IPS-15b (cell line): ENCODE results near the gene MAP4K4.
A peak's percentile ranks its signal among the peaks of the same experiment; 100 is the strongest.

ENCODE experiments used
- H3K27me3 ChIP-seq: one replicate; pipeline ENCODE4 v1.6.1; 2013; ENCODE audit warnings: low read length; ENCODE audit not compliant: control insufficient read depth, insufficient read depth
- H3K36me3 ChIP-seq: one replicate; pipeline ENCODE4 v1.6.1; 2013; ENCODE audit warnings: low read length; ENCODE audit not compliant: control insufficient read depth, insufficient read depth
- H3K4me1 ChIP-seq: one replicate; pipeline ENCODE4 v1.6.1; 2013; ENCODE audit warnings: mild to moderate bottlenecking, low read length; ENCODE audit not compliant: control insufficient read depth, insufficient read depth
- H3K4me3 ChIP-seq: one replicate; pipeline ENCODE4 v1.5.1; 2013; ENCODE audit warnings: low read depth, low read length
- H3K9ac ChIP-seq: one replicate; pipeline ENCODE4 v1.6.1; 2013; ENCODE audit warnings: low read depth, mild to moderate bottlenecking, low read length
- H3K9me3 ChIP-seq: one replicate; pipeline ENCODE4 v1.6.1; 2013; ENCODE audit warnings: mild to moderate bottlenecking, low read length; ENCODE audit not compliant: control insufficient read depth, insufficient read depth

The MAP4K4 gene

GRCh38 chr2:101792208-101792607, 94.7 kb downstream of the MAP4K4 start:
- Histone ChIP-seq H3K4me1 (peaks cover 8% of the 10 kb centered on the region), H3K36me3 (no peaks in the 10 kb centered on the region), H3K4me3 (no peak overlapping the region), H3K9ac (no peak overlapping the region), H3K27me3 (no peaks in the 10 kb centered on the region), H3K9me3 (no peaks in the 10 kb centered on the region)

- Histone ChIP-seq H3K27me3 (no peaks in the 10 kb centered on the region), H3K36me3 (no peaks in the 10 kb centered on the region), H3K4me1 (peaks cover 7% of the 10 kb centered on the region), H3K9ac (no peak overlapping the region), H3K9me3 (no peaks in the 10 kb centered on the region), H3K4me3 (no peak overlapping the region)
Observed at GRCh38 chr2:101793277-101793969, 95.9 kb downstream of the MAP4K4 start.

- H3K9ac ChIP-seq: no peak overlapping the region
- H3K36me3 ChIP-seq: no peaks in the 10 kb centered on the region
- H3K9me3 ChIP-seq: no peaks in the 10 kb centered on the region
- H3K27me3 ChIP-seq: no peaks in the 10 kb centered on the region
- peaks cover 7% of the 10 kb centered on the region for H3K4me1 ChIP-seq
- H3K4me3 ChIP-seq: no peak overlapping the region
Observed at GRCh38 chr2:101794141-101794540, 96.6 kb downstream of the MAP4K4 start.

- Histone ChIP-seq H3K36me3 (no peaks in the 10 kb centered on the region), H3K9me3 (no peaks in the 10 kb centered on the region)
Observed at GRCh38 chr2:101795033-101795432, 97.5 kb downstream of the MAP4K4 start.

GRCh38 chr2:101796825-101797600, 99.5 kb downstream of the MAP4K4 start:
- Histone ChIP-seq H3K36me3 (no peaks in the 10 kb centered on the region), H3K27me3 (no peaks in the 10 kb centered on the region), H3K9me3 (no peaks in the 10 kb centered on the region), H3K4me1 (peaks cover 7% of the 10 kb centered on the region), H3K9ac (no peak overlapping the region), H3K4me3 (no peak overlapping the region)

More at GRCh38 chr2:101795033-101795432, 97.5 kb downstream of the MAP4K4 start:
- Histone ChIP-seq H3K4me1 (peaks cover 7% of the 10 kb centered on the region), H3K4me3 (no peak overlapping the region), H3K27me3 (no peaks in the 10 kb centered on the region), H3K9ac (no peak overlapping the region)

GRCh38 chr2:101801496-101801895, 104.0 kb downstream of the MAP4K4 start:
- Histone ChIP-seq H3K36me3 (no peaks in the 10 kb centered on the region), H3K9me3 (no peaks in the 10 kb centered on the region), H3K4me3 (no peak overlapping the region), H3K4me1 (peaks cover 14% of the 10 kb centered on the region), H3K27me3 (no peaks in the 10 kb centered on the region), H3K9ac (no peak overlapping the region)

GRCh38 chr2:101802329-101802728, 104.8 kb downstream of the MAP4K4 start:
- Histone ChIP-seq H3K9ac (no peak overlapping the region), H3K9me3 (no peaks in the 10 kb centered on the region), H3K36me3 (no peaks in the 10 kb centered on the region), H3K27me3 (no peaks in the 10 kb centered on the region), H3K4me1 (peaks cover 16% of the 10 kb centered on the region), H3K4me3 (no peak overlapping the region)

- Histone ChIP-seq H3K4me1 (peaks cover 21% of the 10 kb centered on the region), H3K27me3 (no peaks in the 10 kb centered on the region), H3K36me3 (no peaks in the 10 kb centered on the region), H3K9ac (no peak overlapping the region), H3K4me3 (no peak overlapping the region), H3K9me3 (no peaks in the 10 kb centered on the region)
Observed at GRCh38 chr2:101803128-101803527, 105.6 kb downstream of the MAP4K4 start.

- peaks cover 23% of the 10 kb centered on the region for H3K4me1 ChIP-seq
Observed at GRCh38 chr2:101803945-101804696, 106.6 kb downstream of the MAP4K4 start.

GRCh38 chr2:101805152-101806088, 107.9 kb downstream of the MAP4K4 start:
- Histone ChIP-seq H3K9ac (peak overlapping the region; percentile 17), H3K27me3 (no peaks in the 10 kb centered on the region), H3K36me3 (no peaks in the 10 kb centered on the region), H3K4me3 (no peak overlapping the region), H3K9me3 (no peaks in the 10 kb centered on the region), H3K4me1 (peaks cover 31% of the 10 kb centered on the region)

More at GRCh38 chr2:101803945-101804696, 106.6 kb downstream of the MAP4K4 start:
- no peak overlapping the region for H3K4me3 ChIP-seq
- no peaks in the 10 kb centered on the region for H3K27me3 ChIP-seq
- H3K36me3 ChIP-seq: no peaks in the 10 kb centered on the region
- H3K9me3 ChIP-seq: no peaks in the 10 kb centered on the region
- no peak overlapping the region for H3K9ac ChIP-seq

GRCh38 chr2:101806123-101806522, 108.6 kb downstream of the MAP4K4 start:
- H3K4me3 ChIP-seq: no peak overlapping the region
- no peaks in the 10 kb centered on the region for H3K27me3 ChIP-seq
- no peak overlapping the region for H3K9ac ChIP-seq
- H3K9me3 ChIP-seq: no peaks in the 10 kb centered on the region
- H3K36me3 ChIP-seq: no peaks in the 10 kb centered on the region
- peaks cover 31% of the 10 kb centered on the region for H3K4me1 ChIP-seq
